ENCODE results near the gene ADAMTS10. TPM values are rescaled to one million over a fixed set of nuclear protein-coding genes. Genes with fewer than 3 reads are reported as not detected.

Gene ADAMTS10
- total and polyA plus RNA-seq, 2 of the 8 experiments (the other 6 are each of a cell fraction or from before 2014, with no cell fraction given) = 6.9 to 17.4 TPM

- Histone ChIP-seq H3K79me2 (ENCODE audit: control insufficient read depth in 1 of 2, insufficient read depth in 2 of 2, low read length in 2 of 2) (no peaks in the 10 kb centered on the region), H2BK12ac (ENCODE audit: low read depth, low read length) (no peak overlapping the region), H4K5ac (ENCODE audit: insufficient read length, low read depth, low read length) (no peak overlapping the region), H3K36me3 (ENCODE audit: control insufficient read depth in 2 of 4, insufficient read depth in 4 of 4, low read length in 3 of 4) (0 out of 8 replicates have a peak, but pooled peaks cover 0 to 3% (median 0%) of the 10 kb centered on the region in 4 experiments), H3K23ac (ENCODE audit: insufficient read length) (no peak overlapping the region), H3K27ac (ENCODE audit: low read depth, low read length) (no peak overlapping the region), H3K4ac (replicated peaks; ENCODE audit: insufficient read length, low read depth, low read length) (no peak overlapping the region), H3K79me1 (ENCODE audit: low read depth, low read length) (no peaks in the 10 kb centered on the region), H4K91ac (replicated peaks; ENCODE audit: insufficient read length, low read length) (no peak overlapping the region), H2BK120ac (replicated peaks; ENCODE audit: low read depth, low read length) (no peak overlapping the region), H2BK5ac (ENCODE audit: low read depth, low read length) (no peak overlapping the region), H2AFZ (ENCODE audit: low read length) (no peak overlapping the region), H3K9ac (replicated peaks in 1 of 4; ENCODE audit: extremely low read depth in 1 of 4, low read depth in 3 of 4, low read length in 3 of 4) (no peak overlapping the region), H3K4me3 (ENCODE audit: extremely low read depth in 1 of 4, insufficient read depth in 2 of 4, low read depth in 3 of 4, low read length in 4 of 4) (no peak overlapping the region), H3K27me3 (replicated peaks in 1 of 4; ENCODE audit: control insufficient read depth in 3 of 4, extremely low read depth in 1 of 4, insufficient read depth in 3 of 4, low read length in 3 of 4) (no peaks in the 10 kb centered on the region), H3K4me1 (replicated peaks in 1 of 4; ENCODE audit: control insufficient read depth in 3 of 4, insufficient read depth in 4 of 4, low read length in 3 of 4) (0 out of 7 replicates have a peak, but pooled peaks cover 0 to 3% (median 0%) of the 10 kb centered on the region in 4 experiments), H3K9me3 (ENCODE audit: insufficient read depth in 2 of 2, low read depth in 1 of 2, low read length in 1 of 2) (no peaks in the 10 kb centered on the region), H3K18ac (ENCODE audit: extremely low read depth, low read length) (no peak overlapping the region), H3K14ac (ENCODE audit: insufficient read length) (no peak overlapping the region), H3K23me2 (ENCODE audit: low read depth, low read length) (no peaks in the 10 kb centered on the region), H4K8ac (ENCODE audit: extremely low read depth, insufficient read depth, low read length) (0 out of 2 replicates have a peak overlapping the region, but pooled peaks have one; percentile 14), H2BK15ac (ENCODE audit: low read length) (no peak overlapping the region), H2AK5ac (ENCODE audit: low read depth, low read length) (0 out of 2 replicates have a peak overlapping the region, but pooled peaks have one; percentile 65), H3K56ac (replicated peaks; ENCODE audit: insufficient read length, low read depth, low read length) (no peak overlapping the region), H3K4me2 (ENCODE audit: insufficient read depth in 1 of 2, low read depth in 2 of 2, low read length in 2 of 2) (no peak overlapping the region), H2BK20ac (ENCODE audit: low read length) (no peak overlapping the region), H4K20me1 (replicated peaks in 1 of 2; ENCODE audit: control insufficient read depth in 1 of 2, insufficient read depth in 2 of 2, low read length in 2 of 2) (peaks cover 0 to 2% of the 10 kb centered on the region in 2 experiments)
- DNase-seq (ENCODE audit: low read depth in 1 of 2, low spot score in 2 of 2) = no peak
- ChIA-PET CTCF (ENCODE audit: partially characterized antibody) (interaction anchor here (0.7 to 1.5 kb wide), 2 partner anchors 41 to 102 kb away, joined by 4 read pairs; no protein-coding TSS in a partner anchor), POLR2A (ENCODE audit: partially characterized antibody) (interaction anchor here (0.8 kb wide), 2 partner anchors 13 to 53 kb away, joined by 3 read pairs; no protein-coding TSS in a partner anchor)
- FAIRE-seq = no peak
- TF ChIP-seq KDM1A (IDR thresholded peaks at IDR 0.05; ENCODE audit: borderline replicate concordance, low read length) = no peak
- no peak for TF ChIP-seq EZH2 (IDR thresholded peaks at IDR 0.05; ENCODE audit: low read depth, low read length, severe bottlenecking)
- no peak for TF ChIP-seq PHF8 (conservative IDR thresholded peaks at IDR 0.05; ENCODE audit: low read depth, low read length)
- TF ChIP-seq CTBP2 (IDR thresholded peaks at IDR 0.05; ENCODE audit: borderline replicate concordance, insufficient read depth, insufficient read length, low read length) = no peak
- TF ChIP-seq BACH1 (IDR thresholded peaks at IDR 0.05; ENCODE audit: low read length) = no peak
- no peak for TF ChIP-seq GTF2F1 (IDR thresholded peaks at IDR 0.05; ENCODE audit: borderline replicate concordance, low read depth, low read length)
- no peak for TF ChIP-seq CBX8 (IDR thresholded peaks at IDR 0.05; ENCODE audit: borderline replicate concordance, low read depth, low read length)
- no peak for TF ChIP-seq NRF1 (IDR thresholded peaks at IDR 0.05; ENCODE audit: low read depth, low read length)
- no peak for TF ChIP-seq USF2 (IDR thresholded peaks at IDR 0.05; ENCODE audit: low read length)
- TF ChIP-seq SUZ12 (IDR thresholded peaks at IDR 0.05; ENCODE audit: low read length) = no peak
- 94% methylated on average over 12 of the region's 12 CpGs; no CpG with 5 or more reads in 1 of the 2 experiments for WGBS, 2 experiments (ENCODE audit: extremely low coverage in 1 of 2, insufficient coverage in 1 of 2, insufficient read length in 1 of 2, insufficient replicate concordance in 2 of 2, low coverage in 1 of 2, low lambda C conversion rate in 2 of 2, missing lambda C conversion rate in 1 of 2)
These were observed 70.8 kb downstream of the ADAMTS10 start for GRCh38 chr19:8539621-8540149.
